ENCODE data around the gene MGRN1.

DNA sequence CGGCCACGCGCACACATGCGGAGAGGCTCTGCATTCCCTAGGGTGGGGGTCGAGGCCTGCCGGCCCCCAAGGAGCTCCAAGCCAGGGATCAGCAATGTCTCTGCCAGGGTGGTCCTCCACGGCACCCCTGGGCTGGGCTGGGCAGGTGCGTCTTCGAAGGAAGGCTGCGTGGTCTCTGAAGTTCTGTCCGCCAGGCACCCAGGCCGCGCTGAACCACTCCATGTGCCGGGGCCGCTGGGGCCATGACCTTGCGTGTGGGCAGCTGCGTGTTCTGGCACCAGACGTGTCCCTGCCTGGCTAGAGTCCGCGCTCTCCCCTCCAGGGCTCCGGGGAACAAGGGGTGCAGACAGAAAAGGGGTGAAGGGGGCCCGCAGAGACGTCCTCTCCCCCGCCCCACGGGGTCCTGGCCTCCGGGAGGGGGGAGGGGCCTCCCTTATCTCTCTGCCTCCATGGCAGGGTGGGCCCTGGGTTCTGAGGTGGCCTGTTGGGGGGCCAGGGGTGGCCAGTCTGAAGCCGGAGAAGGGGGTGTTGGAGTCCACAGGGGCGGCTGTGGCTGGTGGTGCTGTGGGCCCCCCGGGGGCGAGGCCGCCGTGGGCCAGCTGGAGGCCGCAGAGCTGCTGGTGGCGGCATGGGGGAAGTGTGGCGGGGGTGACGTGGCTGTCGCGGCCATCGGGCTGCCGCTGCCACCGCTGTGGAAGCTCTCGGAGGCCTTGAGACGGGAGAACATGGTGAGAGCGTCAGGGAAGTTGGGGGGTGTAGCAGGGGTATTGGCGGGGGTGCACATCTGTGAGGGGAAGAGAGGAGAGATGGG is 15.2 kb upstream of the MGRN1 start:
- TF ChIP-seq, protein P1, sequence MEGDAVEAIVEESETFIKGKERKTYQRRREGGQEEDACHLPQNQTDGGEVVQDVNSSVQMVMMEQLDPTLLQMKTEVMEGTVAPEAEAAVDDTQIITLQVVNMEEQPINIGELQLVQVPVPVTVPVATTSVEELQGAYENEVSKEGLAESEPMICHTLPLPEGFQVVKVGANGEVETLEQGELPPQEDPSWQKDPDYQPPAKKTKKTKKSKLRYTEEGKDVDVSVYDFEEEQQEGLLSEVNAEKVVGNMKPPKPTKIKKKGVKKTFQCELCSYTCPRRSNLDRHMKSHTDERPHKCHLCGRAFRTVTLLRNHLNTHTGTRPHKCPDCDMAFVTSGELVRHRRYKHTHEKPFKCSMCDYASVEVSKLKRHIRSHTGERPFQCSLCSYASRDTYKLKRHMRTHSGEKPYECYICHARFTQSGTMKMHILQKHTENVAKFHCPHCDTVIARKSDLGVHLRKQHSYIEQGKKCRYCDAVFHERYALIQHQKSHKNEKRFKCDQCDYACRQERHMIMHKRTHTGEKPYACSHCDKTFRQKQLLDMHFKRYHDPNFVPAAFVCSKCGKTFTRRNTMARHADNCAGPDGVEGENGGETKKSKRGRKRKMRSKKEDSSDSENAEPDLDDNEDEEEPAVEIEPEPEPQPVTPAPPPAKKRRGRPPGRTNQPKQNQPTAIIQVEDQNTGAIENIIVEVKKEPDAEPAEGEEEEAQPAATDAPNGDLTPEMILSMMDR (IDR thresholded peaks at IDR 0.05), result no peak
- TF ChIP-seq POLR2A (IDR thresholded peaks at IDR 0.05) (no peak), EP300 (IDR thresholded peaks at IDR 0.05) (no peak)

Data from ovary (tissue), 3 donors.